Pancreas (tissue), 10 donors: Measurements from ENCODE around the gene ATL1. TPM values are rescaled to one million over a fixed set of nuclear protein-coding genes. Genes with fewer than 3 reads are reported as not detected.

Experiments used
- ATAC-seq, 4 donors: fragments of 200-7000 bp; cut with Tn5 transposase; one replicate each; pipeline versions ENCODE4 v1.8.0 to v1.9.1; 2020; ENCODE audit warnings: mild to moderate bottlenecking in 4 of 4, moderate library complexity in 4 of 4
- DNase-seq, 6 donors: peaks; one replicate each; pipeline ENCODE4 v3.0.0-alpha.2; 2020
- FAIRE-seq: peaks from 2 replicates; lab custom pipeline; 2012; peaks lifted over from hg19 to GRCh38; lab: Jason Lieb, UNC
- H3K27ac ChIP-seq, 4 donors: fragments of 200-600 bp; sonication (generic); 1 replicate in 3 of 4; 2 replicates in 1 of 4; pipeline versions ENCODE4 v1.5.0 to v1.8.0; 2020
- H3K27me3 ChIP-seq, 4 donors: fragments of 200-600 bp; one replicate each; pipeline ENCODE4 v1.8.0; 2021
- H3K36me3 ChIP-seq, 3 donors: fragments of 200-600 bp; sonication (generic) in 1 of 3; one replicate each; pipeline versions ENCODE4 v1.5.0 to v1.8.0; 2020 to 2021
- H3K4me1 ChIP-seq, 3 donors: fragments of 200-600 bp; one replicate each; pipeline ENCODE4 v1.8.0; 2021
- H3K4me3 ChIP-seq, 4 donors: fragments of 200-600 bp; sonication (generic) in 2 of 4; one replicate each; pipeline versions ENCODE4 v1.5.0 to v1.8.0; 2020 to 2021
- H3K9me3 ChIP-seq, 4 donors: fragments of 200-600 bp; one replicate each; pipeline ENCODE4 v1.8.0; 2021
- WGBS, 2 donors: extraction: QIAGEN DNeasy Blood & Tissue Kit; methylation state at CpG; one replicate each; pipeline ENCODE4 v1.1.7; 2013; 5-methylcytosine and 5-hydroxymethylcytosine counted together
- intact Hi-C, 3 donors: fragments of 100-400 bp; cut with DNase I; formaldehyde crosslinking; loops; one replicate each; pipeline versions ENCODE4 v1.11.1 to v1.14.2; 2022
- polyA plus RNA-seq, 2 donors: library from polyadenylated mRNA; stranded (reverse); fragments of 200-250 nt; gene quantifications; one replicate each; pipeline ENCODE4 v1.2.3, GENCODE V29; 2013
- total RNA-seq, 6 donors: library from RNA; stranded (reverse); fragmentation: NEBNext Ultra II Directional in 4 of 6; extraction: Animal tissue kit (Norgen Biotek cat#: 25700) in 4 of 6; gene quantifications; one replicate each; pipeline versions ENCODE4 v1.2.1 to v1.2.4, GENCODE V29; 2021 to 2023
- TF ChIP-seq, protein P1 (sequence below), 4 donors: fragments of 200-600 bp; sonication (generic) in 3 of 4; IDR thresholded peaks; one replicate each; pipeline versions ENCODE4 v1.5.0 to v1.8.0; 2021; ENCODE audit warnings: antibody characterized with exemption in 4 of 4
- donor health status: healthy with polysubstance abuse.
- donor health status: DM: no; HTN: no; CAD: no; lungs with moderate emphysema.
- donor health status: DM: no; HTN: no; CAD: no.
- donor health status: control.
- donor health status: control.
- donor health status: Bipolar disorder and iron deficiency.
- donor health status: DM: yes; HTN: yes; CAD: no.
- donor health status: DM: no; HTN: no; CAD: no.
- donor health status: DM: no; HTN: no; CAD: no.
- donor health status: DM: yes; HTN: yes; CAD: no.

ATL1 gene
- total and polyA plus RNA-seq, 8 donors, result 1.3 to 6.1 (median 3.2) TPM

DNA sequence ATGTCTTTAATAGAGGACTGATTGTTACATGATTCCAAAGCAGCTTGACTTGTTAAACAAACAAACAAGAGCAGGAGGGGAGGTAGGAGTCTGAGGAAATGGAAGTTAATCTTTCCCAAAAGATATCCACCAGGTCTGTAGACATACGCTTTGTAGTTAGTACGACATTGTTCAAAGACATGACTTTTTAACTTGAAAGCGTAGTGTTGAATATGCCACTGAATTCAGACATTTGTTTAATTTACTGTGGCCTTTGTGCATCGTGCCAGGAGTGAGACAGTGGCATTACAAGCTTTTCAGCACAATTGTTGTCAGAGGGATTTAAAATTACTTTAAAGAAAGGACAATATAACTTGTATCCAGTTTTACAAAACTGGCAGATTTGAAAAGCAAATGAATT lies 55.1 kb downstream of the ATL1 start:
- no peaks in the 10 kb centered on the region for H3K36me3 ChIP-seq
- no peaks in the 10 kb centered on the region for H3K9me3 ChIP-seq
- no peaks in the 10 kb centered on the region for H3K27me3 ChIP-seq
- 21 to 34% methylated on average over 4 of the region's 4 CpGs for WGBS, 2 donors
- no peak for FAIRE-seq
- no peak overlapping the region for H3K27ac ChIP-seq
- intact Hi-C loops, result loop anchor here in 1 of 3 donors (10.0 kb wide), 1 partner anchor 160 kb away; no protein-coding TSS in a partner anchor
- H3K4me1 ChIP-seq, result no peaks in the 10 kb centered on the region
- H3K4me3 ChIP-seq, result no peak overlapping the region
- DNase-seq, result no peak
- TF ChIP-seq, protein P1, sequence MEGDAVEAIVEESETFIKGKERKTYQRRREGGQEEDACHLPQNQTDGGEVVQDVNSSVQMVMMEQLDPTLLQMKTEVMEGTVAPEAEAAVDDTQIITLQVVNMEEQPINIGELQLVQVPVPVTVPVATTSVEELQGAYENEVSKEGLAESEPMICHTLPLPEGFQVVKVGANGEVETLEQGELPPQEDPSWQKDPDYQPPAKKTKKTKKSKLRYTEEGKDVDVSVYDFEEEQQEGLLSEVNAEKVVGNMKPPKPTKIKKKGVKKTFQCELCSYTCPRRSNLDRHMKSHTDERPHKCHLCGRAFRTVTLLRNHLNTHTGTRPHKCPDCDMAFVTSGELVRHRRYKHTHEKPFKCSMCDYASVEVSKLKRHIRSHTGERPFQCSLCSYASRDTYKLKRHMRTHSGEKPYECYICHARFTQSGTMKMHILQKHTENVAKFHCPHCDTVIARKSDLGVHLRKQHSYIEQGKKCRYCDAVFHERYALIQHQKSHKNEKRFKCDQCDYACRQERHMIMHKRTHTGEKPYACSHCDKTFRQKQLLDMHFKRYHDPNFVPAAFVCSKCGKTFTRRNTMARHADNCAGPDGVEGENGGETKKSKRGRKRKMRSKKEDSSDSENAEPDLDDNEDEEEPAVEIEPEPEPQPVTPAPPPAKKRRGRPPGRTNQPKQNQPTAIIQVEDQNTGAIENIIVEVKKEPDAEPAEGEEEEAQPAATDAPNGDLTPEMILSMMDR (IDR thresholded peaks at IDR 0.05), result no peak
- ATAC-seq, result no peak

DNA sequence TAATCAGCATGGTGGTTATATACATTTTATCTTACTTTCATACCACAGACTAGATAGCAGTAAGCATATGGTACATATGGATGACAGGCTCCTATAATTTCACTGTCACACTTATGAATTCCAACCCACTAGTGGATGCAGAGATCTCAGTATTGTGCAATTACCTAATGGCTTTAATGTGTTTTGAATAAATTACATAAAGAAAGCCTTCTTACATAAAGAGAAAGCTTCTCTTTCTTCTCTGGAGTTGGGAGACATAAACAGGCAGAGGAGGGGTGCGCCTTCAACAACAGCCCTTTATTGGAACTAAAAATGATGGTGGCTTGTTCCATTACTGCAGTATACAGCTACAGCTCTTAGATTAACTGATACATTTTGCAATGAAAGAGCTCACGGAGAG lies 55.6 kb downstream of the ATL1 start:
- no peak for FAIRE-seq
- no peaks in the 10 kb centered on the region for H3K4me1 ChIP-seq
- H3K27ac ChIP-seq, result no peak overlapping the region
- H3K4me3 ChIP-seq, result no peak overlapping the region
- no peaks in the 10 kb centered on the region for H3K9me3 ChIP-seq
- DNase-seq, result no peak
- H3K27me3 ChIP-seq, result no peaks in the 10 kb centered on the region
- H3K36me3 ChIP-seq, result no peaks in the 10 kb centered on the region
- 96 to 98% methylated on average over 2 of the region's 2 CpGs for WGBS, 2 donors
- ATAC-seq, result no peak
- intact Hi-C loops, result loop anchor here in 1 of 3 donors (10.0 kb wide), 1 partner anchor 159 kb away; no protein-coding TSS in a partner anchor
- TF ChIP-seq, protein P1 (IDR thresholded peaks at IDR 0.05), result no peak

DNA sequence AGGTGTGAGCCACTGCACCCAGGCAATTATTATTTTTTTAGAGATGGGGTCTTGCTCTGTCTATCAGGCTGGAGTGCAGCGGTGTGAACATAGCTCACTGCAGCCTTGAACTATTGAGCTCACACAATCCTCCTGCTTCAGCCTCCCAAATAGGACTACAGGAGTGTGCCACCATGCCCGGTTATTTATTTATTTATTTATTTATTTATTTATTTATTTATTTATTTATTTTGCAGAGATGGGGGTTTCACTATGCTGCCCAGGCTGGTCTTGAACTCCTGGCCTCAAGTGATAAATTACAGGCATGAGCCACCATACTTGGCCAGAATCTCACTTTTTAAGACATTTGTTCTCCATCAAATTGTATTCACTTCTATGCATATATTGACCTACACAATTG lies 56.3 kb downstream of the ATL1 start:
- intact Hi-C loops, result loop anchor here in 1 of 3 donors (10.0 kb wide), 1 partner anchor 159 kb away; no protein-coding TSS in a partner anchor
- WGBS, 2 donors, result 88 to 98% methylated on average over 2 of the region's 2 CpGs
- ATAC-seq, result no peak

DNA sequence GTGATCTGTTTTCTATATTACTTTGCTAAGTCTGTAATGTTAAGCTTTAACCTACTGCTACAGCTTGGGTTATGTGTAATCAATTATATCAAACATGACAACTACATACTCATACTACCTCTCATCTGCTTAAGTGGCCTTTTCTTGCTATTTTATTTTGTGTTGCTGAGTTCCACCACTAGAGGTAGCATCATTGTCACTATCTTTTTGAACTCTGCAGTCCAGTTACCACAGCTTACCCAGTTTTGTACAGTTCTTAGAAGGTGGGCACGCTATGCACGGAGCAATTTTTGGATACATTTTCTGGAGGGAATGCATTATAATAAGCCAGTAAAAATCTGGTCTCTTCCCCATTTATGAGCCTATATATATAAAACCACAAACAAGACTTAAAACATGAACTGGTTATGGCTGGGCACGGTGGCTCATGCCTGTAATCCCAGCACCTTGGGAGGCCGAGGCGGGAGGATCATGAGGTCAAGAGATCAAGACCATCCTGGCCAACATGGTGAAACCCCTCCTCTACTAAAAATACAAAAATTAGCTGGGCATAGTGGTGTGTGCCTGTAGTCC lies 59.7 kb downstream of the ATL1 start:
- H3K36me3 ChIP-seq, result no peaks in the 10 kb centered on the region
- H3K9me3 ChIP-seq, result no peaks in the 10 kb centered on the region
- WGBS, 2 donors, result 67 to 78% methylated on average over 5 of the region's 5 CpGs
- ATAC-seq (peak in 3 of 4 donors; percentile 72 to 84 (median 76)), FAIRE-seq (no peak), DNase-seq (no peak)
- H3K27ac ChIP-seq, result no peak overlapping the region
- no peak overlapping the region for H3K4me3 ChIP-seq
- H3K4me1 ChIP-seq, result no peaks in the 10 kb centered on the region
- intact Hi-C loops, result loop anchor here in 1 of 3 donors (10.0 kb wide), 1 partner anchor 155 kb away; no protein-coding TSS in a partner anchor
- TF ChIP-seq, protein P1 (IDR thresholded peaks at IDR 0.05), result peak in 3 of 4 donors; percentile 40 to 48 (median 40)
- no peaks in the 10 kb centered on the region for H3K27me3 ChIP-seq

More for the DNA sequence above, 56.3 kb downstream of the ATL1 start:
- H3K36me3 ChIP-seq, result no peaks in the 10 kb centered on the region
- no peaks in the 10 kb centered on the region for H3K9me3 ChIP-seq
- no peak overlapping the region for H3K27ac ChIP-seq
- TF ChIP-seq, protein P1 (IDR thresholded peaks at IDR 0.05), result no peak
- no peak overlapping the region for H3K4me3 ChIP-seq
- H3K4me1 ChIP-seq, result no peaks in the 10 kb centered on the region
- no peak for FAIRE-seq
- no peak for DNase-seq
- no peaks in the 10 kb centered on the region for H3K27me3 ChIP-seq

DNA sequence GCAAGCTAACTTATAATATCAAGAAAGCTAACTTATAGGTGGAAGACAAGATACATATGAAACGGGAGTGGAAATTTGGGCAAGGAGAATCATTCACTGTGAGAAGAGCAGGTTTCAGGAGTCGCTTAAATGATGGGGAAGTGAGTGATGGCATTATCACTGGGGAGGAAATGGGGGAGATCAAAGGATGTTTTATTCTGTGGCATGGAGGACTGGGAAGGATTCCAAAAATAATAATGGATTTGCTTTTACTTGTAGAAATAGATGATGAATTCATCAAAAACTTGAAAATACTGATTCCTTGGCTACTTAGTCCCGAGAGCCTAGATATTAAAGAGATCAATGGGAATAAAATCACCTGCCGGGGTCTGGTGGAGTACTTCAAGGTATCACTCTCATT lies 60.4 kb downstream of the ATL1 start:
- 63% methylated on average over 4 of the region's 4 CpGs for WGBS, 2 donors
- ATAC-seq (no peak), DNase-seq (no peak), FAIRE-seq (no peak)
- H3K27me3 ChIP-seq, result no peaks in the 10 kb centered on the region
- TF ChIP-seq, protein P1 (IDR thresholded peaks at IDR 0.05), result no peak
- H3K27ac ChIP-seq, result no peak overlapping the region
- no peak overlapping the region for H3K4me3 ChIP-seq
- intact Hi-C loops, result no loop called here
- H3K9me3 ChIP-seq, result no peaks in the 10 kb centered on the region
- H3K4me1 ChIP-seq, result no peaks in the 10 kb centered on the region
- H3K36me3 ChIP-seq, result no peaks in the 10 kb centered on the region
